Measurements from ENCODE around the gene SETD2.

- TF ChIP-seq CTCF (IDR thresholded peaks at IDR 0.05; ENCODE audit: borderline replicate concordance, extremely low read depth, low read length, poor library complexity, severe bottlenecking) = no peak
- TF ChIP-seq EZH2 (IDR thresholded peaks at IDR 0.05; ENCODE audit: borderline replicate concordance, low read depth, low read length, severe bottlenecking) = no peak
Observed at GRCh38 chr3:46993986-46994385, 169.9 kb downstream of the SETD2 start.

Measured in DND-41 (cell line).